ENCODE measurements around the gene ZNF343.

GRCh38 chr20:2483504-2483903 lies 25.2 kb downstream of the ZNF343 start:
- no peak for TF ChIP-seq CTCF (IDR thresholded peaks at IDR 0.05 in 4 of 5, conservative IDR thresholded peaks at IDR 0.05 in 1 of 5)
- TF ChIP-seq POLR2A (IDR thresholded peaks at IDR 0.05) = no peak
